GM12864 (cell line): Measurements from ENCODE around the gene TBC1D1.

Experiments used
- DNase-seq: peaks from one replicate; pipeline ENCODE4 v3.0.0-alpha.2; 2011; ENCODE audit warnings: low read depth
- H3K4me3 ChIP-seq: 2 replicates; pipeline ENCODE4 v1.5.1; 2011; ENCODE audit warnings: mild to moderate bottlenecking, low read depth, low read length, control low read depth
- TF ChIP-seq, protein P1 (sequence below): IDR thresholded peaks from 2 replicates; pipeline ENCODE4 v1.5.1; 2011; ENCODE audit warnings: low read depth, mild to moderate bottlenecking, moderate library complexity, low read length, control low read depth, inconsistent platforms; ENCODE audit errors: missing control alignments

The TBC1D1 gene

DNA sequence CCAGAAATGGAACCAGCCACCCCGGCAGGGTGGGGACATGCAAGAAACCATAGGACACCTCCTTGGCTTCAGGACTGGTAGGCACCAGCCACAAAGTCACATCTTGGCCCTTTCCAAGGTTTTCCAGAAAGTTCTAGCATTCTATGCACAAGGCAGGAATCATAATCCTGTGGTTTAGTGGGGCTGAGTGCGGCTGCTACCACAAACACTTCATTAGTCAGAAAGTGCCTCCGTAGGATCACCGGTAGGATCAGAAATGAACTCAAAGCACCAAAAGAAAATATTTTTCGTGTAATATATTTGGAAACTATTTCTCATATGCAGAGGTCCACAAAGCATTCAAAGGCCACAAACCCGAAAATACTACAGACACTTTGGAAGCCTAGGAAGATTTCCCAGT lies 261.0 kb downstream of the TBC1D1 start:
- no peak for DNase-seq
- TF ChIP-seq, protein P1, sequence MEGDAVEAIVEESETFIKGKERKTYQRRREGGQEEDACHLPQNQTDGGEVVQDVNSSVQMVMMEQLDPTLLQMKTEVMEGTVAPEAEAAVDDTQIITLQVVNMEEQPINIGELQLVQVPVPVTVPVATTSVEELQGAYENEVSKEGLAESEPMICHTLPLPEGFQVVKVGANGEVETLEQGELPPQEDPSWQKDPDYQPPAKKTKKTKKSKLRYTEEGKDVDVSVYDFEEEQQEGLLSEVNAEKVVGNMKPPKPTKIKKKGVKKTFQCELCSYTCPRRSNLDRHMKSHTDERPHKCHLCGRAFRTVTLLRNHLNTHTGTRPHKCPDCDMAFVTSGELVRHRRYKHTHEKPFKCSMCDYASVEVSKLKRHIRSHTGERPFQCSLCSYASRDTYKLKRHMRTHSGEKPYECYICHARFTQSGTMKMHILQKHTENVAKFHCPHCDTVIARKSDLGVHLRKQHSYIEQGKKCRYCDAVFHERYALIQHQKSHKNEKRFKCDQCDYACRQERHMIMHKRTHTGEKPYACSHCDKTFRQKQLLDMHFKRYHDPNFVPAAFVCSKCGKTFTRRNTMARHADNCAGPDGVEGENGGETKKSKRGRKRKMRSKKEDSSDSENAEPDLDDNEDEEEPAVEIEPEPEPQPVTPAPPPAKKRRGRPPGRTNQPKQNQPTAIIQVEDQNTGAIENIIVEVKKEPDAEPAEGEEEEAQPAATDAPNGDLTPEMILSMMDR = no peak
- no peak overlapping the region for H3K4me3 ChIP-seq

DNA sequence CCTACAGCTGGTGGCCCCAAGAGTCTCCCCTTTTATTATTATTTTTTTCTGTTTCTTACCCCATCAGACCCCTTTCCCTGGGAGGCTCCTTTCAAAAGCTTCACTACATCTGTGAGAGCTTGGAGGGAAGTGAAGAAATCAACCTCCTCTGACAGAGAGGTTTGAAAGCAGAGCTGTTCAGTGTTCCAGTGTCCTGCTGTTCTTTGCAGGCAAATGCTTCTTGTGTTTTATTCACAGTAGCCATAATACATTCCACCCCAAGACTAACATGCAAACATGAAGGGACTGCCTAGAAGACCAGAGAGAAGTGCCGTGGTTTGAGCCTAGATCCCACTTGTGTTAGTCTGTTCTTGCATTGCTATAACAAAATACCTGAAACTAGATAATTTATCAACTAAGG lies 261.4 kb downstream of the TBC1D1 start:
- DNase-seq = no peak
- TF ChIP-seq, protein P1 = no peak
- no peak overlapping the region for H3K4me3 ChIP-seq

DNA sequence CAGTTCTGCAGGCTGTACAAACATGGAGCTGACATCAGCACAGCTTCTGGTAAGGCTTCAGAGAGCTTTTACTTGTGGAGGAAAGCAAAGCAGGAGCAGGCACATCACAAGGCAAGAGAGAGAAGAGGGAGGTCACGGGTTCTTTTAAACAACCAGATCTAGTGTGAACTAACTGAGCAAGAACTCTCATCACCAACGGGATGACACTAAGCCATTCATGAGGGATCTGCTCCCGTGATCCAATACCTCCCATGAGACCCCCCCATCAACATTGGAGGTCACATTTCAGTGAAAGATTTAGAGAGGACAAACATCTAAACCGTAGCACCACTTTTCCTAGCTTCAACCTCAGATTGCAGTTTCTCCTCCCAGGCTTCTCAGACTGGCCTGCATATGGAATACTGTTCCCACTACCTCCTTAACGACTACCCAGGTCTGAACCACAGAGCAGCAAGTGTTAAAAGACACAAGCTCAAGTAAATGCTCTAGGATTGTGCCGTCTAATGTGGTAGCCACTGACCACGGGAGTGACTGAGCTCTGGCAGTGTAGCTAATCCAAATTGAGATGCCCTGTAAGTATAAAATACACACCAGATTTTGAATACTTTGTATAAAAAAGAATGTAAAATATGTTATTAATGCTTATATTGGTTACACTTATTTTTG lies 262.0 kb downstream of the TBC1D1 start:
- DNase-seq = no peak
- H3K4me3 ChIP-seq = no peak overlapping the region
- TF ChIP-seq, protein P1 = no peak

DNA sequence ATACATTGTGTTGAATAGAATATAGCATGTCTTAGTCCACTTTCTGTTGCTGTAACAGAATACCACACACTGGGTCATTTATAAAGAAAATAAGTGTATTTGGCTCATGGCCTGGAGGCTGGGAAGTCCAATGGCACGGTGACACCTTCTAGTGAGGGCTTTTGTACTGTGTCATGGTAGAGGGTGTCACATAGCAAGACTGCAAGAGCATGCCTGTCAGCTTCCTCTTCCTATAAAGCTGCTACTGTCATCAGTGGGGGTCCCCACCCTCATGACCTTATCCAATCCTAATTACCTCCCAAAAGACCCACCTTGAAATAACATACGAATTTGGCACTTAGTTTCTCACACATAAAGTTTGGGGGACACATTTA lies 262.5 kb downstream of the TBC1D1 start:
- no peak overlapping the region for H3K4me3 ChIP-seq
- DNase-seq = no peak
- TF ChIP-seq, protein P1 = no peak

DNA sequence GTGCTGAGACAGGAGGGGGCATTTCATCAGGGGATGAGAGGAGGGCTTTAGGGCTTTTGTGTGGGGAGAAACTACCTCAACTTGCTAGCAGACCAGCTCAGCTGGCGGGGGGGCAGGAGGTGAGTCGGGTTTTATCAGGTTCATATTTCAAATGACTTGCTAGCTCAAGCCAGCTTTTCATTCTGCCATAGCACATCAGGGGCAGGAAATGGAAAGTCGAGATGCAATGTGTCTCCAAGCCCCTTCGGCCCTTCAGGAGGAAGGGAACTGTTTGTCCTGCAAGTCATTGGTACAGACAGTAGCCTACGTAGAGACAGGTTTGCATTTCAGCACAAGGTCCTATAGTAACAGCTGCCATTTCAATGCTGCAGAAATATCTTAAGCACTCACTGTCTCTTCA lies 263.4 kb downstream of the TBC1D1 start:
- H3K4me3 ChIP-seq = no peak overlapping the region
- DNase-seq = no peak
- TF ChIP-seq, protein P1 = no peak

DNA sequence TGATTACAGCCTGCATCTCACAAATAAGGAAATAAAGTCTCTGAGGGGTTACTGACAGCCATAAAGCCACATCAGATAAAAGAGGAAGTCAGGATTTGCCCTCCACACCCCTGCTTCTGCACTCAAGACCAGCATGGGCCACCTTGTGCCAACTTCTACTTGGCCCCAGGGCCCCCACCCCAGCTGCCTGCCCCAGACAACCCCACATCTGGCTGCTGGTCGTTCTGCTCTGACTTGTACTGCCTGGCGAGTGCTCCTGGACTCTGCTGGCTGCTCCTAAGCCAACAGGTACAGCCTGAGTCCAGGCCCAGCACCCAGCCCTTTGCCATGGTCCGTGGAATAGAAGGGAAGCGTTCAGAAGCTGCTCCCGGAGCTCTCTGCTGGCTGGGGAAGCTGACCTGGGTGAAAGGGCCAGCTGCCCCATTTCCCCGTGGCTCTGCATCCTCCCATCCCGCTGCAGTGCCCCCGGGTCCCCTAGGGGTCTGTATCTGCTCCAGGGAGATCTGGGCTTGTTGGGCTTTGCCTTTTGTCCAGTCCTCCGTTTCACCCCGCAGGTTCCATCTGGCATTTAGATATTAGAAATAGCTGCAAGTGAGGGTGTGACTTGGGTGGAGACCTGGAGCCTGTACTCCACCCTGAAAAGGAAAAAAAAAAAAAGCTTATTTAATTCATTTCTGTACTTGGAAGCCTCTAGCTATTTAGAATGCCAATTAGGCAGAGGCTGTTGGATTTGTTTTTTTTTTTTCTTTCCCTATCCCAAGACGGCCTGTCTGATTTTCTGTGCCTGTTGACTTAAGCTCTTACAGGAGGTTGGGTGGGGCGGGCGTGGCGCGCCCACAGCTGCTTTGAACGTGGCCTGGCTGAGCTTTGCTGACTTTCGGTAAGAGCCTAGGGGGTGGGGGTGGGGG lies 264.1 kb downstream of the TBC1D1 start:
- no peak for DNase-seq
- TF ChIP-seq, protein P1 = no peak
- H3K4me3 ChIP-seq = no peak overlapping the region
